HL-60/S4 treated with retinoic acid at 250 ng/mL for 4 days and 3 days (cell line): Measurements from ENCODE around the gene SPATA6L.
"Not testable (repeated sequence)": the region's sequence is repeated elsewhere in the genome, so short reads cannot be mapped to it uniquely, and the experiment has no call there.

Experiments
- in situ Hi-C: fragments of 300-500 bp; cut with MboI; formaldehyde crosslinking; loops from 2 replicates; pipeline ENCODE4 v1.7.0; 2022; ENCODE audit warnings: low sequenced_read_pairs

Gene SPATA6L

DNA sequence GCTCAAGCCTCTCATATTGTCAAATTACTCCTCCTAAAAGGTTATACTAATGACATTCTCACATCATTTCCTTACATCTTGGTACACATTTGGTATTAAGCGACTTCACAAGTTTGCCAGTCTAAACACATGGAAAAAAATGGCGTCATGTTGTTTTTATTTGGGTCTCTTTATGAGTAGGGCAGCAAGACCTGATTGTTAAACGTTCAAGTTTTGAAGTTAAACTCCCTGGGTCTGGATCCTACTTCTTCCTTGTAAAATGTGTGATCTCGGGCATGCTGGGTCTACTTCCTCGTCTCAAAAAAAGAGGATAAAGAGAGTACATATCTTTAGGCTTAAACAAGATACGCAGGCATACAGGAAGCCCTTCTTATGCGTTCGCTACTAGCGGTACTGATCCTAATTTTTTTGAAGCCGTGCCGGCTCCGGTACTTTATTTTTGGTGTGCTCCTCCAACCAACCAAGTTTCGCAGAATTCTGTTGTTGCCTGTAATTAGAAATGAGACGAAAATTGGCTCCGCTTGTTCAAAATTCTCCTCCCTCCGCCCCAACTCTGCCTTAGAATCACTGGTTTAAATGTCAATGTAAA lies 12.5 kb upstream of the SPATA6L start:
- in situ Hi-C loops = no loop called here

DNA sequence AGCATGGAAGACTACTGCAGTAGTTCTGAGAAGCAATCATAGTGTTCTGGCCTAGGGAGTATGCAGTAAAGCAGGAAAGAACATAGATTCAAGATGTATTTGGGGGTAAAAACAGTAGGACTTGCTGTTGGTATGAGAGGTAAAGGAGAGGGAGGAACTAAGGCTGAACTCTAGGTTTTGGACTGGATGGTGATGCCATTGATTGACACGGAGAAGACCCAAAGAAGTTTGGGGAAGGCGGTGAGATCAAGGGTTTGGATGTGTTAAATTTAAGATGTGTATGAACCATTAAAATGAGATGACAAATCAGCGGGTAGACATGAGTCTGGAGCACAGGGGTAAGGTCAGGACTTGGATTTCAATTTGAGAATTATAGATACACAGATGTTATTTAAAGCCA lies 11.1 kb upstream of the SPATA6L start:
- in situ Hi-C loops = no loop called here

DNA sequence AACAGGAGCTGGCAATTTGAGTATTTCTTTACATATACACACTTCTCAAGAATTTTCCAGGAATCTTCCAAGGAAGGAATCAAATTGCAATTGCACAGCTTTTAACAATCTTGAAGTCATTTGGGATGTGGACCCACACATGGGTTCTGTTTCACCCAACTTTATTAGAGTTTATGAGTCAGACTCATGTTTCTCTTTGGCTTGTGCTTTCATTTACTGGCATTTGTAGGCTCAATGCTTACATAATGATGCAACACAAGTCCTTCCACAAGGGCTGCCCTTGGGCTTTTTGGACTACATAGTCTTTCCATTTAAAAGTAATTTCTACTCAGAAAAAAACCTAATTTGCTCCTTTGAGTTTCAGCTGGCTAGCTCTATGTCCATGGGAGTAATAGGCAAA lies 8.5 kb upstream of the SPATA6L start:
- in situ Hi-C loops = no loop called here

DNA sequence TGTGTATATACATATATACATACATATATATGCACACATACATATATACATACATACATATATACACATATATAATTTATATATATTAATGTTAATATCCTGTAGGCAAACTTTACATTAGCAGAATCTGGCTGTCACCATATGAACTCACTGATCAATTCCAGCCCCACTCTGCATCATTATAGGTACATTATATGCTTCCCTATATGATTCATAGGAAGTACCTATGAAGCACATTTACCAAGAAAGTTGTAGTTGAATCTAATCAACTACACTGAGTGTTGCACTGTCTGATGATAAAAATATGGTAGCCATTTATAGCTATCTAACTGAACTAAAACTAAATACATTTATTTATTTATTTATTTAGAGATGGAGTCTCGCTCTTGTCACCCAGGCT lies 5.5 kb upstream of the SPATA6L start:
- in situ Hi-C loops = no loop called here

DNA sequence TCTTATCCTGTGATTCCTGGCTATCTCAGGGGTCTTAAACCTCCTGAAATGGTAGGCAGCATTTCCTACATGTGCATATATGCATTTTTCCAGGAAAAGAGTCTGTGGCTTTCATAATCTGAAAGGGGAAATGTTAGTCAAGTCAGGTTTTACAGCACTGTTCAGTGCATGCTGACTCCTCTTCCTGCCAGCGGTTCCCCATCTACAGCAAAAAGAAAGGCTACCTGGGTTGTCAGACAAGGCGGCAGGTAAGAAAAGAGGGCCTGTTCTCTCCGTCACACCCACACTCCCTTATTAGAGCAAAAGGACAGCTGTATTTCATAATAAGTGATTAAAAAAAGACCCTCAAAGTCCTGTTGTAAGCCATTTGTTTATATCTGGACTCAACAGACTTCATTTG lies 4.3 kb upstream of the SPATA6L start:
- in situ Hi-C loops = no loop called here

DNA sequence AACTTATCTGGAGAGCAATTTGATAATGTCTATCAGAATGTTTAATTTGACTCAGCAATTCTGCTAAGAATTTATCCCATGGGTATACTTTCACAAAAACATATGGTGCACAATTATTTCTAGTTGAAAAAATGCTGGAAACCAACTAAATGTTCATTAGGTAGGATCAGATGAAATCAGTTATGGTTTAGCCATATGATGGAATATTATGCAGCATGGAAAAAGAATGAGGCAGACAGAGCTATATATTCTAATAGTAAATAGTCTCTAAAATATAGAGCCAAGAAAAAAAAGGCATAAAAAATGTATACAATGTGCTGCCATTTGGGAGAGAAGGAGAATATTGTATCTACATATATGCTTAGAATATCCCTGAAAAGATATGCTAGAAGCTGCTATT lies 3.6 kb upstream of the SPATA6L start:
- in situ Hi-C loops = no loop called here

DNA sequence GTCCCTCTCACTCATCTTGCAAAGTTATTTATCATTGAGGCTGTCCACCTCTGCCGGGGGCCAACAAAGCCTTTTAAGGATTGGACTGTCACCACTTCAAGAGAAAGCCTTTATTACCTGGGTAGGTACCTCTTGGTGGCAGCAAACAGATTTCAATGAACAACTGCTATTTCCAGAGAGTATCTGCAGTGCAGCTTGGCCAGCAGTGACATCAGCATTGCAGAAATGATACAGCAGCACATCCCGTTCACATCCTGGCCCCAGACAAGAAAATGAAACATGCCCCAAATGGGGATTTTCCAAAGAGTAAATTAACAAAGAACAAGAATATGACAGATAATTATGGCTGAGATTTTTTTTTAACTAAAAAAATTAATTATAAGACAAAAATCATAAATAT lies 2.3 kb upstream of the SPATA6L start:
- in situ Hi-C loops = no loop called here

DNA sequence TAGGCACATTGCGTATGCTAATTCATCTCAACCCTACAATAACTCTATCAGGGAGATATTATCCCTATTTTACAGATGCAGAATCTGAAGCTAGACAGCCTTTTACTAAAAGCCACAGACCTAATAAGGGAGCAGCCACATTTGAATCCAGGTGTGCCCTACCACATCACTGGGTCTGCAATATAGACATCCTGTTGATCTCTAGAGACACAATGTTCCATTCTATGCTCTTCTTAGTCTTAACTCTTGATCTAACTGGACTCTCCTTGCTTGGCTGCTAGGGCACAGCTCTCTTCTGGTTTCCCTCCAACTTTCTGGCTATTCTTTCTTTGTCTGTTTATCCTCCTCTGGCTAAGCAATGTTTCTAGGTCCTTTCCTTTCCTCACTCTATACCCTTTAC lies 1.4 kb upstream of the SPATA6L start:
- in situ Hi-C loops = no loop called here

DNA sequence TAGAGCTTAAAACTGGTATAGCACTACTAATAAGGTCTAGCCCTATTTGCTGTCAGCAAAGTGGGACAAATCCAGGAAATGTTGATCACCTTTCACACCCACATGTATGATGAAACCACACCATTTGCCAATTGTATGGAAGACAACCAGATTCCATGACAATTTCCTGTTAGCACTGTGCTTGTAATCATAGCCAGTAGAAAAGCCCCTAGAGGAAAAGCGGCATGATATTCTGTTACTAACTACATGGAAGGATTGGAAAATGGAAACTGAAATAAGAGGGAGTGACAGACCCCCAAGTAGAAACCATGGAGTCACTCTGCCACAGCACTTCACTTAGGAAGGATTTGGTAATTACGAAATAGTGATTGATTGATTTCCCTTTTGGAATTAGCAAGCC lies 923 bp downstream of the SPATA6L start:
- in situ Hi-C loops = no loop called here

DNA sequence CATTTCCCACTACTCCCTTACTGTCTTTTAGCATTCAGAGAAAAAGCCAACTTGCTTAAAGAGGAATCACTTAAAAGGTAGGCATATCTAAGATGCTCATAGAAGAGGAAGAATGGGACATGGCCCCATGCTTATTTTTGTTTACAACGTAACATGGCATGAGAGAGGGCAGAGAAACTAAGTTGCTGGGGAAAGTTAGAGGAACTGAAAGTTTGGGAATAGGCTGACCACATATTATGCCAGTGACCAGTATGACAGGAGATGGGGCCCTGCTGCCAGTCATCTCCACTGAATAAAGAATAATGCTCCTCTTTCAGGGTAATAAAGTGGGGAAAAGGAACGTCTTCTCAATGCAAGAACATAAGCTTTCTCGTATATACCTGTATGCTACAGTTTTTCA lies 2.3 kb downstream of the SPATA6L start:
- in situ Hi-C loops = no loop called here

DNA sequence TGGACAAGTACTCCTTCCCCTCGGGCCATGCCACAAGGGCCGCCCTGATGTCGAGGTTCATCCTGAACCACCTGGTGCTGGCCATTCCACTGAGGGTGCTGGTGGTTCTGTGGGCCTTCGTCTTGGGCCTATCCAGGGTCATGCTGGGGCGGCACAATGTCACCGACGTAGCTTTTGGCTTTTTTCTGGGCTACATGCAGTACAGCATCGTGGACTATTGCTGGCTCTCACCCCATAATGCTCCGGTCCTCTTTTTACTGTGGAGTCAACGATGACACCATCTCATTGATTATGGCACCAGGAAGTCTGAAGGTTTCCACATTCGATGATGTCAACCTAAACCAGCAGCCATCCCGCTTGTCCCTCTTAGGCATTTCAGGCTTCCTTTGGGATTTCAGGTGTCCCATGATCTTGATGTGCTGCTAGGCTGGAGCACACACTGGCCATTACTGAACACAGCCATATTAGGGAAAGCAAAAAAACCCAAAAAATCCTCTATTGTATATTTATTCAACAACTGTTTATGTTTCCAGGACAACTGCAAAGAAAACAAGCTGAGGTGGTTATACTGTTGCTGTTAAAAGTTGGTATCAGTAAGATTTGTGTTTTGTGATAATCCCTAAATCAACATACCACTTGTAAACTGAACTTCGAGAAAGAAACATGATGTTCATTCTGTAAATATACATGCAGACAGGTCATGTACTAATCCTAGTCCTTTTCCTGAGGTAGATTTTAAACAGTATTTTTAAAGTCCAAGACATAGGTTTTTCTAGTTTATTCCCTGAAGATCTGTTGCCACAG lies 3.1 kb downstream of the SPATA6L start:
- in situ Hi-C loops = no loop called here

DNA sequence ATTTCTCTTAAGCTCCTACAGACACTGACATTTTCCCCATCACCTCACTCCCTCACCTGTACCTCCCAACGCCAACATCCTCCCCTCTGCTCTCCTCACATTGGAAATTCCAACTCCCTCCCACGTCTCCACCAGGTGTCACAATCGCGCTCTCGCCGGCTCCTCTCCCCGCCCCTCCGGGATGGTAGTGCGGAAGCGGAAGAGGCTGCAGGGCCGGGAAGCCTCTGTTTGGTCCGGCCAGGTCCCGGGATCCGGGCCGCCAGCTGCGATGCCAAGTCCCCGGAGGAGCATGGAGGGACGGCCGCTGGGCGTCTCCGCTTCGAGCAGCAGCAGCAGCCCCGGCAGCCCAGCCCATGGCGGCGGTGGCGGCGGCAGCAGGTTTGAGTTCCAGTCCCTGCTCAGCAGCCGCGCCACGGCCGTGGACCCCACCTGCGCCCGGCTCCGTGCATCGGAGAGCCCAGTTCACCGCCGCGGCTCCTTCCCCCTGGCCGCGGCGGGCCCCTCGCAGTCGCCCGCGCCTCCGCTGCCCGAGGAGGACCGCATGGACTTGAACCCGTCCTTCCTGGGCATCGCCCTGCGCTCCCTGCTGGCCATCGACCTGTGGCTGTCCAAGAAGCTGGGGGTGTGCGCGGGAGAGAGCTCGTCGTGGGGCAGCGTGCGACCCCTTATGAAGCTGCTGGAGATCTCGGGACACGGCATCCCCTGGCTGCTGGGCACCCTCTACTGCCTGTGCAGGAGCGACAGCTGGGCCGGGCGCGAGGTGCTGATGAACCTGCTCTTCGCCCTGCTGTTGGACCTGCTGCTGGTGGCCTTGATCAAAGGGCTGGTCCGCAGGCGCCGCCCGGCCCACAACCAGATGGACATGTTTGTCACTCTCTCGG lies 3.9 kb downstream of the SPATA6L start, which contains the start of gene PLPP6:
Gene PLPP6, plus strand, starts transcription at position 187 of the 881 bp plus-strand sequence. Its CDS starts 82 bp downstream, at position 269.
- in situ Hi-C loops = no loop called here

DNA sequence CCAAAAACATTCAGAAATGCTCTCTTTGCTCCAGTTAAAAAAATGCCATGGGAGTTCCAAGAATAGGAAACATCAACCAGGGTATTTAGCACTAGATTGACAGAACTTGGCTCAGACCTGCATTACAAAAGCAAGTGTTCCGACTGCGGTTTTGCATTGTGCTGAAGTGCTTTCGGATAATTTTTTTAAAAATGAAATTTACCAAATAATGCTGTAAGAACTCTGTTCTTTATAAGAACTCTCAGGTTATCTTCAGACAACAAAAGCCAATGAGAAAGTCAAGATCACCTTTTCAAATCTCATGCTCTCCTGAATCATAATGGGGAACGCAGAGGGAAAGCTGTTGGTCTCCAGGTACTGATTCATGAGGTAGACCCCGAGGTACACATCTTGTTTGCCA lies 4.7 kb downstream of the SPATA6L start:
- in situ Hi-C loops = no loop called here

DNA sequence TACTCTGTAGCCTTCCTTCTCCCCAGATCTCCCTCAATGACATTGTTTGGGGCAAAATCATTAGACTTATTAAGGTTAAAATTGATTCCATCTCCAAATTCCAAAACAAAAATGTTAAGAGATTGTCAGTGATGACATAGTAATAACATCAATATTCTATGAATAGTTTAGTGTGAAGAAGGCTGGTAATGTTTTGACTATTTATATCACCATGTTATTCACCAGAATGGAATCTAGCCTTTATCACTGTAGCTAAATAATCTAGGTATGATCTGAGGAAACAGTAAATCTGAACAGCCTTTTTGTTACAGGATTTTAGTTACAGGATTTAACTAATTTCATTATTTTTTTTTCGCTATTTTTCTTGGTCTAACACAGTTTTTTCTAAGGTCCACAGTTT lies 5.1 kb downstream of the SPATA6L start:
- in situ Hi-C loops = no loop called here

DNA sequence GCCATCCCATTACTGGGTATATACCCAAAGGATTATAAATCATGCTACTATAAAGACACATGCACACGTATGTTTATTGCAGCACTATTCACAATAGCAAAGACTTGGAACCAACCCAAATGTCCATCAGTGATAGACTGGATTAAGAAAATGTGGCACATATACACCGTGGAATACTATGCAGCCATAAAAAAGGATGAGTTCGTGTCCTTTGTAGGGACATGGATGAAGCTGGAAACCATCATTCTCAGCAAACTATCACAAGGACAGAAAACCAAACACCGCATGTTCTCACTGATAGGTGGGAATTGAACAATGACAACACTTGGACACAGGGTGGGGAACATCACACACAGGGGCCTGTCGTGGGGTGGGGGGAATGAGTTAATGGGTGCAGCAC lies 5.6 kb downstream of the SPATA6L start:
- in situ Hi-C loops = not testable (repeated sequence)

DNA sequence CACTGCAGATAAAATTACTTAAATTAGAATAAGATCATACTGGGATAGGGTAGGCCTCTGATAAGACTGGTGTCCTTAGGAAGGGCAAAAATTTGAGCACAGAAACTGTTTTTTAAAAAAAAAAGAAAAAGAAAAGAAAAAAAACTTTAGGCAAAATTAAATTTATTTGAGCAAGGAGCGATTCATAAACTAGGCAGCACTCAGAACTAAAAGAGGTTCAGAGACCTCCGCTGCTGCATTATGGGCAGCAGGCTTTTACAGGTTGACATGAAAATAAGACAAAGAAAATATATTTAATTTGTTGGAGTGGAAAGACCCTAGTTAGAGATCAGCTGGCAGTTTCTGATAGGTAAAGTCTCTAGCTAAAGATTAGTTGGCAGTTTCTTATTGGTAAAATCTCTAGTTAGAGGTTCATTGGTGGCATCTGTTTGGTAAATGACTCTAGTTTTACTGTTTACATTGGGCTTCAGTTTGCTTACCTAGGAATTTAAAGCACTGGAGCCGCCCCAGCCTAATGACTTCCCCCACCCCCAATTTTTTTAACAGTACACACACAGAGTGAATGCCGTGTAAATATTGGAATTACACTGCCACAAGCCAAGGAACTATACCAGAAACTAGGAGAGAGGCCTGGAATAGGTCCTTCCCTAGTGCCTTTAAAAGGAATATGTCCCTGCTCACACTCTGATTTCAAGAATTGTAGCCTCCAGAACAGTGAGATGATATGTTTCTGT lies 8.7 kb downstream of the SPATA6L start:
- in situ Hi-C loops = no loop called here

DNA sequence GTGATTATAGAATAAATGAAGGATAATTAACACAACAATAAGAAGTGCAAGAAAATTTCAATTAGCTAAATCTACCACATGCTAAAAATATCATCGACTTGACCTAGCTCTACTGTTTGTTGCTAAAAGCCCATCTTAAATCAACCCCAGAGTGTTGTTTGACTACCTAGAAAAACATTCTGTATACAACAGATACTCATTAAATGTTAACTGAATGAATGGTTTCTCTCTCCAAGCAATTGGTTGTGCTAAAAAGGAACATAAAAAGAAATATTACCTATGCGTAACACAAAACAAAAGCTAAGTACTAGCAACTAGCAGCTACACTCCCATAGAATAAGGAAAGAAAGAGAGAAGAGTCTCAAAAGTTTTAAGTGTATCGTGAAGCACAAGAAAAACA lies 9.7 kb downstream of the SPATA6L start:
- in situ Hi-C loops = no loop called here

DNA sequence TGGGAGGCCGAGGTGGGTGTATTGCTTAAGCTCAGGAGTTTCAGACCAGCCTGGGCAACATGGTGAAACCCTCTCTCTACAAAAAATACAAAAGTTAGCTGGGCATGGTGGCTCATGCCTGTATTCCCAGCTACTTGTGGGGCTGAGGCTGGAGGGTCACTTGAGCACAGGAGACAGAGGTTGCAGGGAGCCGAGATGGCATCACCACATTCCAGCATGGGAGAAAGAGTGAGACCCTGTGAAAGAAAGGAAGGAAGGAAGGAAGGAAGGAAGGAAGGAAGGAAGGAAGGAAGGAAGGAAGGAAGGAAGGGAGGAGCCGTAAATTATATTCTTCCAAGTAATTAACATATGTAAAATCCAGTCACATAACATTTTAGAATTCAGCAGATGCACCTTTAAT lies 10.1 kb downstream of the SPATA6L start:
- in situ Hi-C loops = not testable (repeated sequence)

DNA sequence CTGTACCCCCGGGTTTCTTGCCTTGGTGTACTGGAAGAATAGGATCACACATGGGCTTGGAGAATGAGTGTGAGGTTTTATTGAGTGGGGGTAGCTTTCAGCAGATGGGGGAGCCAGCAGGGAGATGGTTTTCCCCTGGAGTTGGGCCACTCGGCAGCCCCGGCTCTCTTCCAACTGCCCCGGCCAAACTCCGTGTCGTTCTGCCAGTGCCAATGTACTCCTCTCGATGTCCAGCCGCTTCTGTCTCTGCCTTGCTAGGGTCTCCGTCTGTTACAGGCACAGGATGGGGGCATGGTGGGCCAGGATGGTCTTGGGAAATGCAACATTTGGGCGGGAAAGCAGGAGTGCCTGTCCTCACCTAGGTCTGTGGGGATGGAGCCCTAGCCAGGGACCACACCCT lies 11.7 kb downstream of the SPATA6L start:
- in situ Hi-C loops = no loop called here

DNA sequence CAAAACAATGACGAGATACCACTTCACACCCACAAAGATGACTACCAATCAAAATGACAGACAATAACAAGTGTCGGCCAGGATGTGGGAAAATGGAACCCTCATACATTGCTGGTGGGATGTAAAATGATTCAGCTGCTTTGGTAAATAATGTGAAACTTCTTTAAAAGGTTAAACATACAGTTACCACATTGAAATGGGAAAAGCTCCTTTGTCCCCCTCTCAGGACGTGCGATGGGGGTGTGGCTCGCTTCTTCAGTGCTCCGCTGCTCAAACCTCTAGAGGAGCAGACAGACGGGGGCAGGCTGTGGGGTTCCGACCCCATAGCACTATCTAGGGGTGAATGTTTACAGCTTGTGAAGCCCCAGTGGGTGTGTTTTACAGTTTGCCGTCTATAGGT lies 12.2 kb downstream of the SPATA6L start:
- in situ Hi-C loops = no loop called here

DNA sequence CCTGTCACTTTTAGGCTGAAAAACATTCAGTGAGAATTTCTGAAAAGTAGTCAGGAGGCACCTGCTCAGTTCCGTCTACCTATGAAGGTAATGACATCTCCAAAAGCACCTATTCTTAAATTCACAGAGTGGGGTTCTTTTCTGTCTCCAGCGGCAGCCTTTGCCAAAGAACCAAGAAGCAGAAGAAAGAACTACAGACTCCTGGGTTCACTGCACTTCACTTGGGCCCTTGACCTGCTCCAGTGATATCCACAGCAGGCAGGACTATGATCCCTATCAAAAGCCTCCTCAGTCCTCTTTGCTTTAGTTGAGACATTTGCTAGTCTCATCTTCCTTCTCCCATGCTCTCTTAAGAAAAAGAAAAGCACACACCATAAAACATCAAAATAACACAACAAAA lies 23.9 kb downstream of the SPATA6L start:
- in situ Hi-C loops = no loop called here
